BE2C (cell line): ENCODE measurements around the gene CHI3L1.
A peak's percentile ranks its signal among the peaks of the same experiment; 100 is the strongest.

Source experiments
- DNase-seq: peaks from one replicate; pipeline ENCODE4 v3.0.0-alpha.2; 2020
- H3K27me3 ChIP-seq: fragments of 250-450 bp; sonication (Bioruptor Pico); 2 replicates; pipeline ENCODE4 v1.5.1; 2020; ENCODE audit warnings: mild to moderate bottlenecking
- H3K36me3 ChIP-seq: fragments of 250-450 bp; sonication (Bioruptor Pico); 2 replicates; pipeline ENCODE4 v1.5.1; 2020; ENCODE audit warnings: mild to moderate bottlenecking
- H3K4me1 ChIP-seq: fragments of 250-450 bp; sonication (Bioruptor Pico); 2 replicates; pipeline ENCODE4 v1.5.1; 2020
- H3K4me3 ChIP-seq: 2 replicates; pipeline ENCODE4 v1.5.1; 2011; ENCODE audit warnings: low read depth, low read length
- H3K9me3 ChIP-seq: fragments of 250-450 bp; sonication (Bioruptor Pico); 2 replicates; pipeline ENCODE4 v1.5.1; 2020
- TF ChIP-seq, protein P1 (sequence below): IDR thresholded peaks from 2 replicates; pipeline ENCODE4 v1.5.1; 2012; ENCODE audit warnings: mild to moderate bottlenecking, low read depth, low read length

Gene CHI3L1

DNA sequence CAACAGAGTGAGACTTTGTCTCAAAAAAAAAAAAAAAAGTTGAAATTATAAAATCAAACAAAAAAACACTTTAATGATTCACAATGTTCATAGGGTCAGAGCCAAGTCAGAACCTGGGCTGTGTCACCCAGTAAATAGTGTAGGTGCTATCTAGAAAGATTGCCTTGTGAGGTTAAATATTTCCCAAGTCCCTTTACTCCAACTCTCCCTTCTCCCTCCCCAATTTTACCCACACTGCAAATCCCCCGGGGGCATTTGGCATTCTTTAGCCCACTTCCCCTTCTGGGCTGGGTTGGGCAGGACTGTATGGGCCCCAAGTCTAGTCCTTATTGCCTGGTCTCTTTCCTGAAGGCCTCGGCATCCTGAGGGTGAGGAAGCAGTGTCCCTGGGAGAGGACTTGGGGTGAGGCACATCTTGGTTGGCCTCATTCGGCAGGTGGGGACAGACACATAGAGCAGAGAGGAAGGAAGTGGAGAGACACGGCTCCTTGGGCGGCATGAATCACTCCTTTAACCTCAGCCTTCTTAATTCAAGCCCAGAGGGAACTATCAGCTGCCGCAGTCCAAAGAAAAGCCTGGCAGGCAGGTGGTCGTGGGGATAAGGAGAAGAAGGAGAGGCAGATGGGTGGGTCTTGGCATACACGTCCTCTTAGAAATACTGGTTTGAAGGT is 50.7 kb downstream of the CHI3L1 start:
- DNase-seq: no peak
- Histone ChIP-seq H3K4me3 (no peak overlapping the region), H3K4me1 (peaks cover 9% of the 10 kb centered on the region), H3K27me3 (no peaks in the 10 kb centered on the region), H3K36me3 (no peaks in the 10 kb centered on the region), H3K9me3 (no peaks in the 10 kb centered on the region)
- TF ChIP-seq, protein P1, sequence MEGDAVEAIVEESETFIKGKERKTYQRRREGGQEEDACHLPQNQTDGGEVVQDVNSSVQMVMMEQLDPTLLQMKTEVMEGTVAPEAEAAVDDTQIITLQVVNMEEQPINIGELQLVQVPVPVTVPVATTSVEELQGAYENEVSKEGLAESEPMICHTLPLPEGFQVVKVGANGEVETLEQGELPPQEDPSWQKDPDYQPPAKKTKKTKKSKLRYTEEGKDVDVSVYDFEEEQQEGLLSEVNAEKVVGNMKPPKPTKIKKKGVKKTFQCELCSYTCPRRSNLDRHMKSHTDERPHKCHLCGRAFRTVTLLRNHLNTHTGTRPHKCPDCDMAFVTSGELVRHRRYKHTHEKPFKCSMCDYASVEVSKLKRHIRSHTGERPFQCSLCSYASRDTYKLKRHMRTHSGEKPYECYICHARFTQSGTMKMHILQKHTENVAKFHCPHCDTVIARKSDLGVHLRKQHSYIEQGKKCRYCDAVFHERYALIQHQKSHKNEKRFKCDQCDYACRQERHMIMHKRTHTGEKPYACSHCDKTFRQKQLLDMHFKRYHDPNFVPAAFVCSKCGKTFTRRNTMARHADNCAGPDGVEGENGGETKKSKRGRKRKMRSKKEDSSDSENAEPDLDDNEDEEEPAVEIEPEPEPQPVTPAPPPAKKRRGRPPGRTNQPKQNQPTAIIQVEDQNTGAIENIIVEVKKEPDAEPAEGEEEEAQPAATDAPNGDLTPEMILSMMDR: no peak

DNA sequence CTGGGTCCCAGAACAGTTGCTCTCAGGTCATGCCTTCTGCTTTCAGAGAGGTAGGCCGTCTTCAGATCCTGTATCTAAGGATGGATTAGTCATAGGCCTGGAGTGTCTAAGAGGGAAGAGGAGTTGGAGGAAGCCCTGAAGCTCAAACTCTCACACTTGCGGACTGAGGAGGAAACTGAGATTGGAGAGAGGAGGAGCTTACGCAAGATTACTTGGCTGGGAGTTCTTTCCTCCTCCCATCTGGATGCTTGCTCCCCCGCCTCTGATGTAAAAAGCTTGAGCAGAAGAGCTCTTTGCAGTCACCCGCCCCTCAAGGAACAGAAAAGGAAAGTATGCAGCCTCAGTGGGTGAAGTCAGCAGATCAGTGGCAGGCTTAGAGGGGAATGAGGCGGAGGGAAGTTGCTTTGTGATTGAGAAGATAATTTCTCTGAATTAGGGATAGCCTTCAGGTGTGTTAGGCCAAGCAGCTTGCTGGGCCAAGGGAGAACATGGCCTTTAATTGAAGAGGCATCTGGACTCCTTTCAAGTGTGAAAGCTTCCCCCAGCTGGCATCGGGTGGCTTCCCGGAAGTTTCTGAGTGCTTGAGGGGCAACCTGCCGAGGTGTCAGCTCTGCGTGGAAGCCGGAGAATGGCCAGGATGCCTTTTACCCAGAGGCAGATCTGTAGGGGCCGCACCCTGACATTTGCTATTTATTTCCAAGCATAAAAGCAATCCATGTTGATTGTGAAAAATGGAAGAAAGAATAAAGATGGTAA is 52.4 kb downstream of the CHI3L1 start:
- TF ChIP-seq, protein P1: no peak
- Histone ChIP-seq H3K4me1 (peaks cover 9% of the 10 kb centered on the region), H3K4me3 (no peak overlapping the region), H3K27me3 (no peaks in the 10 kb centered on the region), H3K36me3 (no peaks in the 10 kb centered on the region), H3K9me3 (no peaks in the 10 kb centered on the region)
- DNase-seq: no peak

DNA sequence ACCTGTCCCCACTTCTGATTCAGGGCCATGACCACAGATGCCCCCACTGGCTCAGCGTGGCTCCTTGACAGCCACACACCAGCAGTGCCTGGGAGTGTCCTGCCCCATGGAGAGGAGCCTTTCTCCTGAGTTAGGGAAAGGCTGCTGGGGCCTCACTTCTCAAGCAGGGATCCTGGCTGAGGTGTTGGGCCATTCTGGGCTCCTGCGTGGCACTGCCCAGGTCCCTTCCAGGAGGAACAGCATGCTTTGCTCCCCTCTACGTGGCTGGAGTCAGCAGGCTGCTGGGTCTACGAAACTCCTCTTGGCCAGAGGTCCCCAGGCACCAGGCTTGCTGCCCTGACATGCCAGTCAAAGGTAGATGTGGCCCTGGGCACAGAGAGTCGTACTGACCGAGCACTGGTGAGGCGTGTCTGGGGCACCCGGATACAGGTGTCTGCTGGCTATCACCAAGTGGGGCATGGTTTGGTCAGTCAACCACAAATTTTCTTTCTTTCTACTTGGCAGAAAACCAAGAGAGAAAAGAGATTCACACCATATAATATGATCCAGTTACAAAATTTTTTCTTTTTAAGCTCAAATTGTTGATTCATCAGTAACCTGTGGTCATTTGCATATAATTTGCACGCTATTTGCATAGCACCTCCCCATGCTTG is 54.8 kb downstream of the CHI3L1 start:
- H3K9me3 ChIP-seq: no peaks in the 10 kb centered on the region
- no peak overlapping the region for H3K4me3 ChIP-seq
- TF ChIP-seq, protein P1: no peak
- H3K27me3 ChIP-seq: peaks cover 7% of the 10 kb centered on the region; the same call in 1 of the 2 replicates
- peaks cover 17% of the 10 kb centered on the region for H3K4me1 ChIP-seq
- DNase-seq: no peak
- no peaks in the 10 kb centered on the region for H3K36me3 ChIP-seq

DNA sequence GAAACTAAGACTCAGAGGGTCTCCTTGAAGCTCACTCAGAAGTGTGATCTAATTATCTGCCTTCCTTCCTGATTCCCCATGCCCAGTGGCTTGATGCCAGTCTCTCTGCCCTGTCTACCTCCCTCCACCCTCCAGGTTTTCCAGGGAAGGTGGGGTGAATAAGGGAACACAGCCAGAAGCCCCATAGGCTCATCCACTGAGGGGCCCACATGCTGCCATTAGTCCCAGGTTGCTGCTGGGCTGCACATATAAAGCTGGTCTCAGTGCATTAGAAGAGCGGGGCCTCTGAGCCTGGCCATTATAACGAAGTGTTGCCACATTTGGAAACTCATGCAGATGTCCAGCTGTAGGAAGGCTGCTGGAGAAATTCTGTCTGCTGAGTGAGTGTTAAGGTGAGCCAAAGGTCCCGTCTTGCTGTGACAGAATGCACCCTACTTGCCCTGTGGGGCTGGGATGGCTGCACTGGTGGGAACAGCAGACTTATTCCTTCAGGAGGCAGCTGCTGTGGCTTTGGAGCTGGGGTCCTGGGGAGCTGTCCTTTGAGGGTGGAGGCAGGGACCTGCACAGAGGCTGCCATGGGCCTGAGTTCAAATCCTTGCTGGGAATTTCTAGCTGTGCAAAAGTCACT is 56.0 kb downstream of the CHI3L1 start:
- H3K9me3 ChIP-seq: no peaks in the 10 kb centered on the region
- peaks cover 28% of the 10 kb centered on the region for H3K4me1 ChIP-seq
- no peak for DNase-seq
- TF ChIP-seq, protein P1: no peak
- H3K36me3 ChIP-seq: no peaks in the 10 kb centered on the region
- no peak overlapping the region for H3K4me3 ChIP-seq
- peaks cover 7% of the 10 kb centered on the region; the same call in 1 of the 2 replicates for H3K27me3 ChIP-seq

DNA sequence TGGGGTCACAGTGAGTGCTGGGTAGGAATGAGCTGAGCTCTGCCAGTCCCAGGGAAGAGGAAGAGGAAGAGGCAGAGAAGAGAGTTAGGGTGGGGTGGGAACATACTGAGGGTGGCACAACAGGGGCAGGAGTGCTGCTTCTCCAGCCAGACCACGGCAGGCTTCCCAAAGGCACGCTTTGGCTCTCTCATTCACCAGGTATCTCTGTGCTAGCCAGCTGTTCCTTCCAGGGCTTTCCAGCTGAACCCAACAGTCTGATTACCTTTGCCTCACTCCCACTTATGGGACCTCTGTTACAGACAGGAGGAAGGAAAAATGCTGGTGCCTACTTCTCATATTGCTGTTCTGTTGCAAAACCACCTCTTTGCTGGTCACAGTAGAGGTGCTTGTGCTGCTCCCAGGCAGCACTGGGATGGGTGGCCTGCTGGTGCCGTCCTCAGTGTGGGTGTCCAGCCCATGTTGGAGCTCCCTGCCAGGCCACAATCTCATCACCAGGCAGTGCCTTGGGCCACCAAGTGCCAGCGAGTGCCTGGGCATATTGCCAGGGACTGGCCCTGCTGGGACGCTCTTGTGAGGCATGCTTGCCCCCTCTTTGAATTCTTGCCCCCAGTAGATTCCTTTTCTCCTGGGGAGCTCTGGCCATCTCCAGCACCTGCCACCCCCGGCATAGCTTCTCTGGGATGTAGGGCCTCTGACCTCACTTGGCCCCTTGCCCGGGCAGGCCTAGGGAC is 56.8 kb downstream of the CHI3L1 start:
- H3K4me1 ChIP-seq: peaks cover 36% of the 10 kb centered on the region
- no peaks in the 10 kb centered on the region for H3K36me3 ChIP-seq
- DNase-seq: peak; percentile 65
- no peaks in the 10 kb centered on the region for H3K9me3 ChIP-seq
- H3K27me3 ChIP-seq: peaks cover 7% of the 10 kb centered on the region; the same call in 1 of the 2 replicates
- TF ChIP-seq, protein P1: no peak
- no peak overlapping the region for H3K4me3 ChIP-seq
